Stomach (tissue), 4 donors: ENCODE results near the gene NT5DC3.

Experiments
- CTCF ChIP-seq, 7 experiments: fragments of 450-650 bp in 4 of 7; fragments of 200-600 bp in 3 of 7; sonication (generic) in 3 of 7; IDR thresholded peaks; one replicate each; pipeline ENCODE4 v1.5.1; 2016 to 2019; ENCODE audit warnings: antibody characterized with exemption in 7 of 7, control low read depth in 2 of 7, mild to moderate bottlenecking in 1 of 7
- EP300 ChIP-seq: sonication (generic); formaldehyde crosslinking; IDR thresholded peaks from one replicate; pipeline ENCODE4 v1.6.1; 2017; ENCODE audit warnings: antibody characterized with exemption
- POLR2A ChIP-seq, 4 donors: fragments of 450-650 bp; IDR thresholded peaks; one replicate each; pipeline ENCODE4 v1.6.1; 2016; ENCODE audit warnings: antibody characterized with exemption in 4 of 4, control low read depth in 2 of 4, mild to moderate bottlenecking in 1 of 4, moderate library complexity in 1 of 4
- POLR2AphosphoS5 ChIP-seq, 3 donors: sonication (generic); formaldehyde crosslinking; IDR thresholded peaks; one replicate each; pipeline ENCODE4 v1.6.1; 2016; ENCODE audit warnings: antibody characterized with exemption in 3 of 3

DNA sequence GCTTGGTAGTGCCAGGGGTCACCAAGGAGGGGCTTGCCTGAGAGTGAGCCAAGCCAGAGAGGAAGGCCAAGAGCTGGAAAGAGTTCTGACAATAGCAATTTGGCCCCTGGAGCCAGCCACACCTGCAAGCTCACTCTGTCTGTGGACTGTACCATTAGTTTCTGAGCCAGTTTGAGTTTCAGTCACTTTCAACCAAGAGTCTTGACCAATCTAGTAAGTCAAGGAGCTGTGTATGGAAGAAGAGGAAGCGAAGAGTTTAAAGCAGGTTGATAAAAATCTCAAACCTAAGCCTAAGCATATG, 38.5 kb downstream of the NT5DC3 start:
- TF ChIP-seq CTCF (IDR thresholded peaks at IDR 0.05) (no peak), POLR2A (IDR thresholded peaks at IDR 0.05) (no peak), POLR2AphosphoS5 (IDR thresholded peaks at IDR 0.05) (no peak), EP300 (no peak)
